NCI-H446 (cell line): ENCODE data around the gene PAXIP1.

Experiments used
- DNase-seq, 2 experiments: peaks; one replicate each; lab custom pipeline; 2025; lab: John Stamatoyannopoulos, UW

PAXIP1 gene

GRCh38 chr7:154913638-154914307, 89.2 kb downstream of the PAXIP1 start:
- DNase-seq: peak in 1 of 2 experiments; percentile 65

DNA sequence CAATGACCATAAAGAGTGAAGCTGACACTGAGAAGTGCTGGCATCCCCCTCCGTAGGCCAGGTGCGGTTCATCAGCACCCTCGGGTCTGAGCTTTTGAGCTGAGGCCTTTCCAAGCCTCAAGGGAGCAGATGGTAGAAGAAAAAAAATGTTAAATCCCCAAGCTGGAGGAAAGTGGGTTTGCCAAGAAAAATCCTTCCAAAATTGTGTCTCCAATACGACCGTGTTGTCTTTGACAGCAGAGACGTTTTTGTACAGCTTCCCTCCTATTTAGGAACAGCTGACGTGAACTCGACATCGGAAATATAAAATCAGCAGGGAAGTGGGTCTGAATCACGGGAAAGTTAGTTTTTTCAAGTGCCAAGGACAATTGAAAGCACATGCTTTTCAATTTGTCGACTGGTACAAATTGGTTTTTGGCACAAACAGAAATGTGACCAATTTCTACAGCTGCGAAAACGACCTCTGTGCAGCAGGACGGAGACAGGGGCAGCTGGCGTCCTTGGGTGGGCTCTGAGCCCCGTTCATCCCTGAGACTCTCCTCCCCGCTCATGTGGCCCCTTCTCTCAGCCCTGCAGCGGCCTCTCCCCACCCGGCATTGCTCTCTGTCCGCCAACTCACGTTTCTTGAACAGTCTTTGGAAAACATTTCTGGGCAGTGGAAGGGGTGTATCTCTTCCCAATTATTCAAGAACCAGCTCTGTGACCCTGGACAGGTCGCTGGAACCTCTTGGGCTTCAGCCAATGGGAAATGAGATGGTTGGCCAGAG, 89.9 kb downstream of the PAXIP1 start:
- DNase-seq: no peak

- DNase-seq: no peak
These were observed 91.0 kb downstream of the PAXIP1 start for GRCh38 chr7:154911862-154912455.

GRCh38 chr7:154911411-154911810, 91.5 kb downstream of the PAXIP1 start:
- no peak for DNase-seq

GRCh38 chr7:154910977-154911376, 91.9 kb downstream of the PAXIP1 start:
- DNase-seq: no peak

- no peak for DNase-seq
These were observed 92.8 kb downstream of the PAXIP1 start for GRCh38 chr7:154910125-154910524.

DNA sequence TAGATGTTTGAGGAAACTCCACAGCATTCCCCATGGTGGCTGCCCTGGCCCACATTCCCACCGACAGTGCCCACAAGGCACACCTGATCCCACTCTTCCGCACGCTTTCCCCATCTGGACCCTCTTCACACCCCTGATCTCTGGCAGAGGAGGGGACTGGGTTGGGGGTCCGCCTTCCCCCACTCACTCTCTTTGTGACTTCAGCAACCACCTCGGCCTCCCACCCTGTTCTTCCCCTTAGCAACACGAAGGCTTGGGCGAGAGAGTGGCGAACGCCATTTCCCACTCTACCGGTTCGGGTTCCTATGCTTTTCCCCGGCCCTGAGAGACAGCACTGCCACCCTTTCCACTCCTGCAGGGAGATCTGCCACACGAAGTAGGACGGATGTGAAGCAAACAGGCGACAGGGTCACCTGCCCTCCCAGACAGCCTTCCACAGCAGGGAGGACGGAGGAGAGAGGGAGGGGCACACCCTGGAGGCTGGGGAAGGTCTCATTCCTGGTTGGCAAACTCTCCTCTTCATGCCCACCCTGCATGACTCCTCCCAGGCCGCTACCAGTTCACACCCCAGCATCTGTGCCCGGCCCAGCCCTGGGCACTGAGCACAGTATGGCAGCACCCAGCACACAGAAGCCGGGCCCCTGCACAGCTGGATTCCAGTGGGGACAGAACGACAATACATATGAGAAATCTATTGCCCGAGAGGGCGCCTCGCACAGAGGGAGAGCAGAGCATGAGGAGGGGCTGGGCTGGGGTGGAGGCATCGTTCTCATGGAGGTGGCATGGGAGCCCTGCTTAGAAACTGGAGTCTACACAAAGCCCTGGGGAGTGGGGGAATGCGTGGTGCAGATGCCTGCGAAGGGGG, 93.5 kb downstream of the PAXIP1 start:
- no peak for DNase-seq

DNA sequence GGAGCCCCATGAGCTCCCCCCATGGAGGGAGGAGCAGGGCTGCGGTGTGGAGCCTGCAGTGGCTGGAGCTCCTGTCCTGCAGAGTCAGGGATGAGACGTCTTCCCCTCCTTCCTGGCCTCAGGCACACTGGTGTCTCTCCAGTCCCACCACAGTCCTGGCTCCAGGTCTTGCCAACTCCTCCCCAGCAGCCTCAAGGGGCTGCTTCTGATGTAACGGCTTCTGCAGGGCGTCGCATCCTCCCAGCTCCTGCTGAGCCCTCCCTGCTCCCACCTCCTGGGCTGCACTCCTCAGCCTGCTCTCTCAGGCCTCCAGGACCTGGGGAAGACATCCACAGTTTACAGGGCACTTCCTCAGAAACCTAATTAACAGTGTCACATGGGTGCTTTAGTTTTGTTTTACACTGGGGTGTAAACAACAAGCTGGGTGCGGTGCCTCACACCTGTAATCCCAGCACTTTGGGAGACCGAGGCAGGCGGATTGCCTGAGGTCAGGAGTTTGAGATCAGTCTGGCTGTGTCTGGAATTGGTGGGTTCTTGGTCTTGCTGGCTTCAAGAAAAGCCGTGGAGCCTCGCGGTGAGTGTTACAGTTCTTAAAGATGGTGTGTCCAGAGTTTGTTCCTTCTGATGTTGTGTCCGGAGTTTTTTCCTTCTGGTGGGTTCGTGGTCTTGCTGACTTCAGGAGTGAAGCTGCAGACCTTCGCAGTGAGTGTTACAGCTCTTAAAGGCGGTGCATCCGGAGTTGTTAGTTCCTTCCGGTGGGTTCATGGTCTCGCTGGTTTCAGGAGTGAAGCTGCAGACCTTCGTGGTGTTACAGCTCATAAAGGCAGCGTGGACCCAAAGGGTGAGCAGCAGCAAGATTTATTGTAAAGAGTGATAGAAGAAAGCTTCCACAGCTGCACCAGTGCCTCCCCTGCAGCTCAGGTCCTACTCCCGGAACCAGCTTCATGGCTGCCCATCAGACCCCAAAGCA, 95.0 kb downstream of the PAXIP1 start:
- DNase-seq: no peak

DNA sequence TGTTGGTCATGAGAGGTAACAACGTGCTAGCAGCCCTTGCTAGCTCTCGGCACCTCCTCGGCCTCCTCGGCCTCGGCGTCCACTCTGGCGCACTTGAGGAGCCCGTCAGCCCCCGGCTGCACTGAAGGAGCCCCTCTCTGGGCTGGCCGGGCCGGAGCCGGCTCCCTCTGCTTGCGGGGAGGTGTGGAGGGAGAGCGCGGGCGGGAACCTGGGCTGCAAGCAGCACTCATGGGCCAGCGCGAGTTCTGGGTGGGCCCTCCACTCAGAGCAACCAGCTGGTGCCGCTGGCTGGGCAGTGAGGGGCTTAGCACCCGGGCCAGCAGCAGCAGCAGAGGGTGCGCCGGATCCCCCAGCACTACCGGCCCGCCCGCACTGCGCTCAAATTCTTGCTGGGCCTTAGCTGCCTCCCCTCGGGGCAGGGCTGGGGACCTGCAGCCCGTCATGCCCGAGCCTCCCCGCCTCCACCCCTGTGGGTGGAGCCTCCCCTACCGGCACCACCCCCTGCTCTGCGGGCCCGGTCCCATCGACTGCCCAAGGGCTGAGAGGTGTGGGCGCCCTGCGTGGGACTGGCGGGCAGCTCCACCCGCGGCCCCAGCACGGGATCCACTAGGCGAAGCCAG, 96.1 kb downstream of the PAXIP1 start:
- no peak for DNase-seq

- DNase-seq: no peak
These were observed 96.7 kb downstream of the PAXIP1 start for GRCh38 chr7:154906201-154906600.

GRCh38 chr7:154905615-154906014, 97.3 kb downstream of the PAXIP1 start:
- no peak for DNase-seq

DNA sequence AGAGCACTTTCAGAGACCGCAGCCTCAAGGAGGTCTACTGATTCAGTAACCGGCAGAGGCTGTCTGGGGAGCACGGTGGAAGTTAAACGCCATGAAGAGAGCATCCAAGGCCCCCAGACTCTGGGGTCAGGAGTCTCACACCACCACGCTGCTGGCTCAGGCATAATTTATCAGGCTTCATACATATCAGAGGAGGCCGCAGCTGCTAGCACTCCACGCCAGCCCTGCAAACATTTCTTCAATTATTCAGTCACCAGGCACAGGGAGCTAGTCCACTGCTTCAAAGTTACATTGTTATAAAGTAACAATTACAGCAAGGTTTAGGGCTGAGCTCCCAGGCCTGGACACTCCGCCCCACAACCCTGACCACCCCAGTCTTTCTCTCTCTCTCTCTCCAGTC, 97.8 kb downstream of the PAXIP1 start:
- no peak for DNase-seq

GRCh38 chr7:154903083-154903731, 99.7 kb downstream of the PAXIP1 start:
- no peak for DNase-seq

DNA sequence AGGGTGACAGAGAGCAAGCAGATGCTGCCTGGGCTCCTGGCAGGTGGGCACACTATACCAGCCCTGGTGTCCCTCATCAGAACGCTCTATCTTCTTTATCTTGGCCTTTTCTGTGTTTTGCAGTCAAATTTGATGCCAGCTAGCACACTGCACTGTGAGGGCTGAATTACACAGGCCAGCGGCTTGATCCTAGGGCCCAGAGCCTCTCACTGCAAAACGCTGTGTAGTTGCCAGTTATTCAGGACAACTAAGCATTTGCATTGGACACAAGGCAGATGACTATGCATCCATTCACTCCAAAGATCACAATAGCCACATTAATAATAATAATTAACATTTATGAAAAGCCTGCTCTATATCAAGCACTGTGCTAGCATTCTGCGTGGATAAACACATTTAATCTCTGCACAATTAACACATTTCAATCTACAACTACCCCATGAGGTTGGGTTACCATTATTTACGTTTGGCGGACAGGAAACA, 100.3 kb downstream of the PAXIP1 start:
- no peak for DNase-seq

GRCh38 chr7:154899862-154900261, 103.1 kb downstream of the PAXIP1 start:
- DNase-seq: no peak

DNA sequence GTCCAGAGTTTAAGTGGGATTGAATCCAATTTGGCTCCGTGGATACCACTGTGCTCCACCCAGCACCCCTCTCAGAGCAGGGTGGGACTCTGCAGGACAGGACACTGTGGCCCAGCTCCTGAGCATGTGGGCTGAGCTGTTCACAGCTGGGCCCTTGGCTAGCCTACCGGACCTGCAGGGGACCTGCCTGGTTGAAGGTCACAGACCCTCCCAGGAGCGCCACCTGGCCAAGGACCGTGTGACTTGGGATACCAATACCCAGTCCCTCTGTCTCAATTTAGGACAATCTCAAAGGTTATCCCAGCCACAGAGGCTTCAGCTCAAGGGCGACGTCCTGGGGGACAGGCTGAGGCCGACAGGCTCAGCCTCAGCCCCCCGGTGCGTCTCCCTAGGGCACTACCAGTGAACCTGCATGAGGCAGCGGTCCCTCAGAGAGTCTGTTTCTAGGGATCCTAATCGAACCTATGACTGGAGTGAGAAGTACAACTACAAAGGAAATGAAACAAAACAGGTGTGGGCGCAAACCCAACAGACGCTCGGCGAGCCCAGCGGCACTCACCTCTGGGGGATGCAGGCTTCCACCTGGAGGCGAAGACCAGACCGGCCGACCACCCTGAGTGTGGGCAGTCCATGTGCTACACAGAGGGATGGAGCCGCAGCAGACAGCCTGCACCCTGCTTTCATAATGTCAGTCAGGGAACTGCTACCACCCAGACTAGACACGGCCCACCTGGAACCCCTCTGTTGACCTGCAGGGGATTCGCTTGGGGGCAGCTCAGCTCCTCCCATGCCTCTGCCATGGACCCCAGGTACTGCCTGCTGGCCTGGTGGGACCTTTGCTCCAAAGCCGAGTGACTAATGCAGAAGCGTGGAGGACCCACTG, 103.7 kb downstream of the PAXIP1 start:
- DNase-seq: no peak

- no peak for DNase-seq
These were observed 106.8 kb downstream of the PAXIP1 start for GRCh38 chr7:154896076-154896475.
